GM12878 (cell line): ENCODE measurements around the gene PROX2. TPM values are rescaled to one million over a fixed set of nuclear protein-coding genes. Genes with fewer than 3 reads are reported as not detected.
A peak's percentile ranks its signal among the peaks of the same experiment; 100 is the strongest.

Experiments
- GATAD2B ChIP-seq: fragments of 450-650 bp; conservative IDR thresholded peaks from 2 replicates; pipeline ENCODE4 v1.6.1; 2017; ENCODE audit warnings: low read depth, mild to moderate bottlenecking, moderate library complexity
- MEF2B ChIP-seq: fragments of 450-650 bp; IDR thresholded peaks from 2 replicates; pipeline ENCODE4 v1.6.1; 2018; ENCODE audit warnings: mild to moderate bottlenecking, moderate library complexity; ENCODE audit not compliant: partially characterized antibody, poor library complexity, severe bottlenecking
- POLR2A ChIP-seq: IDR thresholded peaks from 2 replicates; pipeline ENCODE4 v1.6.1; 2011; ENCODE audit warnings: low read depth, mild to moderate bottlenecking, low read length
- RUNX3 ChIP-seq: IDR thresholded peaks from 2 replicates; pipeline ENCODE4 v1.6.1; 2012; ENCODE audit warnings: low read length, inconsistent platforms
- SMAD5 ChIP-seq: IDR thresholded peaks from 2 replicates; pipeline ENCODE4 v1.6.1; 2016; ENCODE audit warnings: antibody characterized with exemption, low read depth
- SREBF2 ChIP-seq: IDR thresholded peaks from 2 replicates; pipeline ENCODE4 v1.6.1; 2012; ENCODE audit warnings: mild to moderate bottlenecking, low read length
- TCF7 ChIP-seq: IDR thresholded peaks from 2 replicates; pipeline ENCODE4 v1.6.1; 2014; ENCODE audit warnings: antibody characterized with exemption, borderline replicate concordance
- USF2 ChIP-seq: IDR thresholded peaks from 2 replicates; pipeline ENCODE4 v1.6.1; 2011; ENCODE audit warnings: low read depth, low read length, improper control_type of control experiment, borderline replicate concordance
- ZNF217 ChIP-seq: fragments of 450-650 bp; IDR thresholded peaks from 2 replicates; pipeline ENCODE4 v1.6.1; 2017; ENCODE audit warnings: antibody characterized with exemption, mild to moderate bottlenecking
- polyA plus RNA-seq, 11 experiments: library from polyadenylated mRNA; depleted of rRNA in 4 of 11; unstranded in 6 of 11; stranded (reverse) in 5 of 11; fragments of >200 nt; fragmentation: Nextera tagmentation in 4 of 11; fragmentation: Illumina TruSeq in 1 of 11; extraction: Ambion mirVana in 4 of 11; extraction: Trizol in 1 of 11; gene quantifications; 1 replicate in 1 of 11; 2 replicates in 10 of 11; pipeline versions ENCODE4 v1.2.1 to v1.2.3, GENCODE V29; 2011 to 2016; ENCODE audit warnings: inconsistent platforms in 2 of 11, missing spikeins in 2 of 11, low read depth in 1 of 11
- total RNA-seq, 4 experiments: library from RNA; depleted of rRNA in 3 of 4; stranded (reverse); fragments of >200 nt in 3 of 4; fragmentation: Illumina TruSeq in 1 of 4; extraction: Trizol in 1 of 4; gene quantifications; 2 replicates each; pipeline versions ENCODE4 v1.2.1 to v1.2.3, GENCODE V29; 2013 to 2021
- TF ChIP-seq, protein P1 (sequence below): fragments of 450-650 bp; IDR thresholded peaks from 2 replicates; pipeline ENCODE4 v1.6.1; 2017; ENCODE audit warnings: mild to moderate bottlenecking, moderate library complexity
- TF ChIP-seq, protein P2 (sequence below): IDR thresholded peaks from 2 replicates; pipeline ENCODE4 v1.6.1; 2012; ENCODE audit warnings: low read depth, low read length, improper control_type of control experiment

PROX2 gene
- total and polyA plus RNA-seq, 10 of the 15 experiments (the other 5 are each of a cell fraction or from before 2014, with no cell fraction given) = 0.04 to 0.42 (median 0.19) TPM

GRCh38 chr14:74835645-74836250 lies 40.2 kb downstream of the PROX2 start (continued):
- TF ChIP-seq SMAD5 = no peak
- no peak for TF ChIP-seq USF2
- TF ChIP-seq MEF2B = no peak
- TF ChIP-seq, protein P1, sequence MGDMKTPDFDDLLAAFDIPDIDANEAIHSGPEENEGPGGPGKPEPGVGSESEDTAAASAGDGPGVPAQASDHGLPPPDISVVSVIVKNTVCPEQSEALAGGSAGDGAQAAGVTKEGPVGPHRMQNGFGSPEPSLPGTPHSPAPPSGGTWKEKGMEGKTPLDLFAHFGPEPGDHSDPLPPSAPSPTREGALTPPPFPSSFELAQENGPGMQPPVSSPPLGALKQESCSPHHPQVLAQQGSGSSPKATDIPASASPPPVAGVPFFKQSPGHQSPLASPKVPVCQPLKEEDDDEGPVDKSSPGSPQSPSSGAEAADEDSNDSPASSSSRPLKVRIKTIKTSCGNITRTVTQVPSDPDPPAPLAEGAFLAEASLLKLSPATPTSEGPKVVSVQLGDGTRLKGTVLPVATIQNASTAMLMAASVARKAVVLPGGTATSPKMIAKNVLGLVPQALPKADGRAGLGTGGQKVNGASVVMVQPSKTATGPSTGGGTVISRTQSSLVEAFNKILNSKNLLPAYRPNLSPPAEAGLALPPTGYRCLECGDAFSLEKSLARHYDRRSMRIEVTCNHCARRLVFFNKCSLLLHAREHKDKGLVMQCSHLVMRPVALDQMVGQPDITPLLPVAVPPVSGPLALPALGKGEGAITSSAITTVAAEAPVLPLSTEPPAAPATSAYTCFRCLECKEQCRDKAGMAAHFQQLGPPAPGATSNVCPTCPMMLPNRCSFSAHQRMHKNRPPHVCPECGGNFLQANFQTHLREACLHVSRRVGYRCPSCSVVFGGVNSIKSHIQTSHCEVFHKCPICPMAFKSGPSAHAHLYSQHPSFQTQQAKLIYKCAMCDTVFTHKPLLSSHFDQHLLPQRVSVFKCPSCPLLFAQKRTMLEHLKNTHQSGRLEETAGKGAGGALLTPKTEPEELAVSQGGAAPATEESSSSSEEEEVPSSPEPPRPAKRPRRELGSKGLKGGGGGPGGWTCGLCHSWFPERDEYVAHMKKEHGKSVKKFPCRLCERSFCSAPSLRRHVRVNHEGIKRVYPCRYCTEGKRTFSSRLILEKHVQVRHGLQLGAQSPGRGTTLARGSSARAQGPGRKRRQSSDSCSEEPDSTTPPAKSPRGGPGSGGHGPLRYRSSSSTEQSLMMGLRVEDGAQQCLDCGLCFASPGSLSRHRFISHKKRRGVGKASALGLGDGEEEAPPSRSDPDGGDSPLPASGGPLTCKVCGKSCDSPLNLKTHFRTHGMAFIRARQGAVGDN = 0 out of 2 replicates have a peak, but pooled peaks have one; percentile 18
- peak; percentile 34; the same call in 1 of the 2 replicates for TF ChIP-seq TCF7
- TF ChIP-seq, protein P2, sequence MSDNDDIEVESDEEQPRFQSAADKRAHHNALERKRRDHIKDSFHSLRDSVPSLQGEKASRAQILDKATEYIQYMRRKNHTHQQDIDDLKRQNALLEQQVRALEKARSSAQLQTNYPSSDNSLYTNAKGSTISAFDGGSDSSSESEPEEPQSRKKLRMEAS = no peak
- TF ChIP-seq ZNF217 = no peak
- no peak for TF ChIP-seq SREBF2
- no peak for TF ChIP-seq GATAD2B
- TF ChIP-seq RUNX3 = peak; percentile 34
- no peak for TF ChIP-seq POLR2A
